ENCODE results near the gene CCDC88B.

Gene CCDC88B

GRCh38 chr11:64400102-64400501 is 60.1 kb downstream of the CCDC88B start:
- TF ChIP-seq, protein P1, sequence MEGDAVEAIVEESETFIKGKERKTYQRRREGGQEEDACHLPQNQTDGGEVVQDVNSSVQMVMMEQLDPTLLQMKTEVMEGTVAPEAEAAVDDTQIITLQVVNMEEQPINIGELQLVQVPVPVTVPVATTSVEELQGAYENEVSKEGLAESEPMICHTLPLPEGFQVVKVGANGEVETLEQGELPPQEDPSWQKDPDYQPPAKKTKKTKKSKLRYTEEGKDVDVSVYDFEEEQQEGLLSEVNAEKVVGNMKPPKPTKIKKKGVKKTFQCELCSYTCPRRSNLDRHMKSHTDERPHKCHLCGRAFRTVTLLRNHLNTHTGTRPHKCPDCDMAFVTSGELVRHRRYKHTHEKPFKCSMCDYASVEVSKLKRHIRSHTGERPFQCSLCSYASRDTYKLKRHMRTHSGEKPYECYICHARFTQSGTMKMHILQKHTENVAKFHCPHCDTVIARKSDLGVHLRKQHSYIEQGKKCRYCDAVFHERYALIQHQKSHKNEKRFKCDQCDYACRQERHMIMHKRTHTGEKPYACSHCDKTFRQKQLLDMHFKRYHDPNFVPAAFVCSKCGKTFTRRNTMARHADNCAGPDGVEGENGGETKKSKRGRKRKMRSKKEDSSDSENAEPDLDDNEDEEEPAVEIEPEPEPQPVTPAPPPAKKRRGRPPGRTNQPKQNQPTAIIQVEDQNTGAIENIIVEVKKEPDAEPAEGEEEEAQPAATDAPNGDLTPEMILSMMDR (IDR thresholded peaks at IDR 0.05; ENCODE audit: extremely low read depth, missing control alignments): no peak
- no peak for DNase-seq (ENCODE audit: low spot score)

DNA sequence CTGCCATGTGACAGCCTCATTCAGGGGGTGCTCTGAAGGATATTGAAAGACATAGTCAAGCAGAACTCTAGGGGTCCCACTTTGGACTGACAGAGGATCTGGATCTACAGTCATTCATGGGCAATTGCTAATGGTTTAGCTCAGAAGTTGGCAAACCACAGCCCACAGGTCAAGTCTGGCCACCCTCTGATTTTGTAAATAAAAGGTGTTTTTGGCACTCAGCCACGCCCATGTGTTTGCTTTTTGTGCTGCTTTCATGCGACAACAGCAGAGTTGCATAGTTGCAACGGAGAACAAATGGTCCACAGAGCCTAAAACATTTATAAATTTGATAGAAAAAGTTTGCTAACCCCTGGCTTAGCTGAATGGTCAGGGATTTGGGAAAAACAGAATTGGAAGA is 60.7 kb downstream of the CCDC88B start:
- DNase-seq (ENCODE audit: low spot score): no peak
- TF ChIP-seq, protein P1 (IDR thresholded peaks at IDR 0.05; ENCODE audit: extremely low read depth, missing control alignments): no peak

DNA sequence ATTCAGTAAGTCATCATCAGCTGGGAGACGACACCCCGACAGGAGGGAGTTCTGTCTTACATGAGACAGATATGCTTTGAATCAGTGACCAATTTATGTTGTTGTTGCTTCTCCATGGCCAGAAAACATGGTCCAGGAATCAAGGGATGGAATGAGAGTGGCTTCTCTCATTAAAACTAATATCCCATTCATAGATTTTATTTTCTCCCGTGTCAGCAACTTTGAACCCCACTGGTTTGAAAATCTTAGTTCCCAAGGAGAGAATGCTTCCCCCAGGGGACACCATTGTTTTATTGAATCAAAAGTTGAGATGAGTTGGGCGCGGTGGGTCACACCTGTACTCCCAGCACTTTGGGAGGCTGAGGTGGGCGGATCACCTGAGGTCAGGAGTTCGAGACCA is 61.8 kb downstream of the CCDC88B start:
- no peak for DNase-seq (ENCODE audit: low spot score)
- TF ChIP-seq, protein P1 (IDR thresholded peaks at IDR 0.05; ENCODE audit: extremely low read depth, missing control alignments): no peak

DNA sequence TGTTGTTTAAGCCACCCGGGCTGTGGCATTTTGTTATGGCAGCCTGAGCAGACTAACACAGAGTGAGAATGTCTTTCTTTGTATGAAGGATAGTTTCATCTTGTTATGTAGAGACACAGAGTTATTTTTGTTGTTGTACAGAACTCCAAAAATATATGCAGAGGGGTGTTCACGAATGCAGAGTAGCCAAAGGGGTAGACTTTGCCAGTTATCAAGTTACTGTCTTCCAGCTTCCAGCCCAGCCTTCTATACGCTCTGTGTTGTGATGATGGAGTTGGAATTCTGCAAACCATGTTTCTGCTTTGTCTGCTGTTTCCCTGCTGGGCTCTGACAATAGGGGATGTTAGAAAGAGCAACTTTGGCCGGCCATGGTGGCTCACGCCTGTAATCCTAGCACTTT is 63.1 kb downstream of the CCDC88B start:
- no peak for DNase-seq (ENCODE audit: low spot score)
- TF ChIP-seq, protein P1 (IDR thresholded peaks at IDR 0.05; ENCODE audit: extremely low read depth, missing control alignments): no peak

DNA sequence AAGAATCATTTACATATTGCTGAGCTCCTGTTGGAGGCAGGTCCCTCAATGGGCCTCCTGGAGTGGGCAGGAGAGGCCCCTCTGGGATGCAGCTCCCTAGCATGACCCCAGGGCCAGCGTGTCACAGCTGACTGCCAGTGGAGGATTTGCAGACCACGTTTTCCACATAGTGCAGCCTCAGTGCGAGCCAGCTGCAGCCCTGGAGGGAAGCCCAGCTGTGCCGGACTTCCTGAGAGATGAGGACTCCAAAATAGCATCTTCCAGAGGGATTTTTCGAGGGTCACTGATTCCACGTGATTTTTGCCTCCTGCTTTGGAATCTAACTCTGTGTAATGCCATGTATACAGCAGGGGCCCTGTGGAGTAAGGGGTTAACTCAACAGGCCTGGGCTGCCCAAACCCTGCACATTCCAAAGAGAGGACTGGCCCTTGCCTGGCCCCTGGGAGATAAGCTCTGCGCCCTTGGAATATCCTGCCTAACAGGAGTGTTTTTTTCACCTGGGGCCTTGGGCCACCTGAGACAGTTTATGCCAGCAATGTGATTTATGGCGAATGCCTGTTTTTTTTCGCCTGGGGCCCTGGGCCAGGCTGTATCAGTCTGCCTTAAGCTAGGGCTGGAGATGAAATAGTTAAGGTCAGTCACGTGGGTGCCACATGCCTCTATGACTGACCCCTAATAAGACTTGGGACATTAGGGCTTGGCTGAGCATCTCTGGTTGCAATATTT is 66.4 kb downstream of the CCDC88B start:
- TF ChIP-seq, protein P1 (IDR thresholded peaks at IDR 0.05; ENCODE audit: extremely low read depth, missing control alignments): no peak
- DNase-seq (ENCODE audit: low spot score): no peak

Measured in GM20000 (cell line).